Breast epithelium (tissue), 3 donors: ENCODE data around the gene FAM120A.
"Not testable (repeated sequence)": the region's sequence is repeated elsewhere in the genome, so short reads cannot be mapped to it uniquely, and the experiment has no call there.

ENCODE experiments used
- POLR2A ChIP-seq: fragments of 450-650 bp; IDR thresholded peaks from one replicate; pipeline ENCODE4 v1.6.1; 2016; ENCODE audit warnings: antibody characterized with exemption, mild to moderate bottlenecking, moderate library complexity
- TF ChIP-seq, protein P1 (sequence below), 3 donors: fragments of 450-650 bp; IDR thresholded peaks; one replicate each; pipeline ENCODE4 v1.5.1; 2016 to 2017; ENCODE audit warnings: antibody characterized with exemption in 3 of 3, mild to moderate bottlenecking in 3 of 3, moderate library complexity in 3 of 3

- TF ChIP-seq POLR2A: not testable (repeated sequence)
- TF ChIP-seq, protein P1, sequence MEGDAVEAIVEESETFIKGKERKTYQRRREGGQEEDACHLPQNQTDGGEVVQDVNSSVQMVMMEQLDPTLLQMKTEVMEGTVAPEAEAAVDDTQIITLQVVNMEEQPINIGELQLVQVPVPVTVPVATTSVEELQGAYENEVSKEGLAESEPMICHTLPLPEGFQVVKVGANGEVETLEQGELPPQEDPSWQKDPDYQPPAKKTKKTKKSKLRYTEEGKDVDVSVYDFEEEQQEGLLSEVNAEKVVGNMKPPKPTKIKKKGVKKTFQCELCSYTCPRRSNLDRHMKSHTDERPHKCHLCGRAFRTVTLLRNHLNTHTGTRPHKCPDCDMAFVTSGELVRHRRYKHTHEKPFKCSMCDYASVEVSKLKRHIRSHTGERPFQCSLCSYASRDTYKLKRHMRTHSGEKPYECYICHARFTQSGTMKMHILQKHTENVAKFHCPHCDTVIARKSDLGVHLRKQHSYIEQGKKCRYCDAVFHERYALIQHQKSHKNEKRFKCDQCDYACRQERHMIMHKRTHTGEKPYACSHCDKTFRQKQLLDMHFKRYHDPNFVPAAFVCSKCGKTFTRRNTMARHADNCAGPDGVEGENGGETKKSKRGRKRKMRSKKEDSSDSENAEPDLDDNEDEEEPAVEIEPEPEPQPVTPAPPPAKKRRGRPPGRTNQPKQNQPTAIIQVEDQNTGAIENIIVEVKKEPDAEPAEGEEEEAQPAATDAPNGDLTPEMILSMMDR (IDR thresholded peaks at IDR 0.05): not testable (repeated sequence)
These were observed 60.8 kb downstream of the FAM120A start for GRCh38 chr9:93512170-93512812.
